HG03196 (cell line): ENCODE results near the gene LYPLA2.

Source experiments
- ATAC-seq: cut with Tn5 transposase; IDR thresholded peaks from one replicate; pipeline ENCODE4 v1.9.1; 2021; ENCODE audit not compliant: unreplicated experiment

The LYPLA2 gene

GRCh38 chr1:23790696-23791515 lies at the start of gene LYPLA2:
LYPLA2 (plus strand) TSS chr1:23791145; CDS start chr1:23792683, 1,538 bp downstream.
- peak; percentile 53 for ATAC-seq

- no peak for ATAC-seq
Observed at GRCh38 chr1:23741609-23742008, 49.3 kb upstream of the LYPLA2 start.

GRCh38 chr1:23742670-23743286 lies 48.2 kb upstream of the LYPLA2 start:
- peak; percentile 16 for ATAC-seq

DNA sequence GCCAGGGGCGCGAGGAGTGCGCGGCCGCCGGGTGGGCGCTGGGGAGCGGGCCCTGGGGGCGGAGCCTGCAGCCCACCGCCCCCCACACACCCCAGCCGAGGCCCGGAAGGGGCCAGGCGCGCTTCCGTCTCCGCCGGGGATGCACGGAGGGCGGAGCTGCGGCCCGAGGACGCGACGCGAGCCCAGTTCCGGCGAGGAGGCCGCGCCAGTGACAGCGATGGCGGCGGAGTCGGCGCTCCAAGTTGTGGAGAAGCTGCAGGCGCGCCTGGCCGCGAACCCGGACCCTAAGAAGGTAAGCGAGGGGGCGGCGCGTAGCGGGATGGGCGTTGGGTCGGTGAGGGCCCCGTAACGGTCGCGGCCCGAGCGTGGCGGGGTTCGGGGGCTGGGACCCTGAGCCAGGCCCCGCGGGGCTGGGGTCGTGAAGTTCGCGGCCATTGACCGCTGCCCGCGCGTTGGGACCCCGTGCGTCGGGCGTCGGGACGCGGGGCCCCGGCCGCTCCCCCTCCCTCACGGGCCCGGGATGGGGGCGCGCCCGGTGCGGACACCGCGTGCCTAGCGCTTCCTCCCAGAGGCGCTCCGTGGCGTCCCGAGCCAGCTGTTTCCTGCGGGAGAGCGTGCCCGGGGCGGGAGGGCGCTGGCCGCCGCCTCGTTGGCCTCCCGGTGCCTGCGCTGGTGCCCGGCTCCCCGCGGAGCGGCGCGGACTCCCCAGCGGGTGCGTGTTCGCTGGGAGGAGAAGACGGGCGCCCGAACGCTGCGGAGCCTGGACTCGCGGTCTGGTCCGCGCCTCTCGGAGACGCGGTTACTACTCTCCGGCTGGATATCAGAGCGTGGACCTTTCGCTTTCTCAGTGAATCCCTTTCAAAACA lies 47.4 kb upstream of the LYPLA2 start, which contains the start of gene ELOA:
ELOA (plus strand) TSS at position 185 of the 866 bp plus-strand sequence; CDS start at position 218, 33 bp downstream.
- ATAC-seq, result peak; percentile 69

DNA sequence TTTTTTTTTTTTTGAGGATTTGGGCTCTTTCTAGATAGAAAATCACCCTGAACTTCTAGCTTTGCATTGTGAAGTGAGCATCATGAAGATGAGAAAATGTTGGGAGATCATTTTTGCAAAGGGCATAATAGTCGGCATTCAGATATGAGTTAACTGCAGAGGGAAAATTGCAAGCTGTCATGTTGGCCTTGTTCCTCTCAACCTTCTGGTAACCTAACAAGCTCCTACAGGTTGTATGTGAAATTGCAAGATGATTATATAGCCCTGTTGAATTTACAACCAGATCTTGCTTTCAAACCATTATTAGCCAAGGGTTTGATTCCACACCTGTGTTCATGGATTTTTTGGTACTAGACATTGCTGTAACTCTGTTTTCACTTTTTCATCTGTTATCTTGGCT lies 45.4 kb upstream of the LYPLA2 start:
- no peak for ATAC-seq

GRCh38 chr1:23748016-23748415 lies 42.9 kb upstream of the LYPLA2 start:
- ATAC-seq, result no peak

DNA sequence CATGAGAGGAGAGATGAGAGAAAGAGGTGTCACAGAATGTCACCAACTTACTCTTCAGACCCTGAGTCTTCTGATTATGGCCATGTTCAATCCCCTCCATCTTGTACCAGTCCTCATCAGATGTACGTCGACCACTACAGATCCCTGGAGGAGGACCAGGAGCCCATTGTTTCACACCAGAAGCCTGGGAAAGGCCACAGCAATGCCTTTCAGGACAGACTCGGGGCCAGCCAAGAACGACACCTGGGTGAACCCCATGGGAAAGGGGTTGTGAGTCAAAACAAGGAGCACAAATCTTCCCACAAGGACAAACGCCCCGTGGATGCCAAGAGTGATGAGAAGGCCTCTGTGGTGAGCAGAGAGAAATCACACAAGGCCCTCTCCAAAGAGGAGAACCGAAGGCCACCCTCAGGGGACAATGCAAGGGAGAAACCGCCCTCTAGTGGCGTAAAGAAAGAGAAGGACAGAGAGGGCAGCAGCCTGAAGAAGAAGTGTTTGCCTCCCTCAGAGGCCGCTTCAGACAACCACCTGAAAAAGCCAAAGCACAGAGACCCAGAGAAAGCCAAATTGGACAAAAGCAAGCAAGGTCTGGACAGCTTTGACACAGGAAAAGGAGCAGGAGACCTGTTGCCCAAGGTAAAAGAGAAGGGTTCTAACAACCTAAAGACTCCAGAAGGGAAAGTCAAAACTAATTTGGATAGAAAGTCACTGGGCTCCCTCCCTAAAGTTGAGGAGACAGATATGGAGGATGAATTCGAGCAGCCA lies 39.7 kb upstream of the LYPLA2 start:
- ATAC-seq, result no peak

DNA sequence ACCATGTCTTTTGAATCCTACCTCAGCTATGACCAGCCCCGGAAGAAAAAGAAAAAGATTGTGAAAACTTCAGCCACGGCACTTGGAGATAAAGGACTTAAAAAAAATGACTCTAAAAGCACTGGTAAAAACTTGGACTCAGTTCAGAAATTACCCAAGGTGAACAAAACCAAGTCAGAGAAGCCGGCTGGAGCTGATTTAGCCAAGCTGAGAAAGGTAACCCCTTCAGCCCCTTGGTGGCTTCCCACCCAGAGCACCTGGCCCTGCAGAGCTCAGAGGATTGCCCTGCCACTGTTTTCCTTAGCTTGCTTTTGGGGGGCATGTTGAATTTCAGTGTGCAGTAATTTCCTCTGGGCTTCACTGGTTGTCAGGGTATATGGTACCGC lies 39.1 kb upstream of the LYPLA2 start:
- no peak for ATAC-seq

- no peak for ATAC-seq
Observed at GRCh38 chr1:23752909-23753308, 38.0 kb upstream of the LYPLA2 start.

DNA sequence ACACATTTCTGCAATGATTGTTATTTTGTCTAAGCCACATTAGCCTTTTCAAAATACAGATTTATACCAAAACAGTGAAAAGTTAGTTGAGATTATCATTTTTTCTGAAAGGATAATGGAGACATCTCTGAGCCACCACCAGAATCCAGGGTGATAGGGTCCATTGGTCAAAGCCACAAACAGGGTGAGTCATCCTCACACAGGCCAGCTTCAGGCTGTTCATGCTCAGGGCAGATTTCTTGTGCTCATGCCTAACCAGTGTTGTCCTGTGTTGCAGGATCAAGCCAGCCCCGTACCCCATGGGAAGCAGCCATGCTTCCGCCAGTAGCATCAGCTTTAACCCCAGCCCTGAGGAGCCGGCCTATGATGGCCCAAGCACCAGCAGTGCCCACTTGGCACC lies 34.3 kb upstream of the LYPLA2 start:
- ATAC-seq, result no peak

DNA sequence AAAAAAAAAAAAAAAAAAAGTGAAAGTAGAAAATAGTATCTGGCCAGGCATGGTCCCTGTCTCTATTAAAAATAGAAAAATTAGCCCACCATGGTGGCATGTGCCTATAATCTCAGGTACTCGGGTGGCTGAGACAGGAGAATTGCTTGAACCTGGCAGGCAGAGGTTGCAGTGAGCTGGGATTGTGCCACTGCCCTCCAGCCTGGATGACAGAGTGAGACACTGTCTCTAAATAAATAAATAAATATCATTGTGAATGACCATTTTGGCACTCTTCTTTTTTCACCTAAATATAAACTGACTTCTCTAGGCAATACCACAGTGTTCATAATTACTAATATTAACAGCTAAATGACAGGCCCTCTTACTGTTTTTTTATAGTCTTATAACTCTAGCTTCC lies 33.1 kb upstream of the LYPLA2 start:
- ATAC-seq, result no peak

- no peak for ATAC-seq
Observed at GRCh38 chr1:23759277-23759676, 31.7 kb upstream of the LYPLA2 start.

GRCh38 chr1:23763041-23763577 lies 27.8 kb upstream of the LYPLA2 start:
- no peak for ATAC-seq

- no peak for ATAC-seq
Observed at GRCh38 chr1:23768733-23769132, 22.2 kb upstream of the LYPLA2 start.

- no peak for ATAC-seq
Observed at GRCh38 chr1:23772049-23772853, 18.7 kb upstream of the LYPLA2 start.

GRCh38 chr1:23772854-23773242 lies 18.1 kb upstream of the LYPLA2 start:
- ATAC-seq, result no peak

DNA sequence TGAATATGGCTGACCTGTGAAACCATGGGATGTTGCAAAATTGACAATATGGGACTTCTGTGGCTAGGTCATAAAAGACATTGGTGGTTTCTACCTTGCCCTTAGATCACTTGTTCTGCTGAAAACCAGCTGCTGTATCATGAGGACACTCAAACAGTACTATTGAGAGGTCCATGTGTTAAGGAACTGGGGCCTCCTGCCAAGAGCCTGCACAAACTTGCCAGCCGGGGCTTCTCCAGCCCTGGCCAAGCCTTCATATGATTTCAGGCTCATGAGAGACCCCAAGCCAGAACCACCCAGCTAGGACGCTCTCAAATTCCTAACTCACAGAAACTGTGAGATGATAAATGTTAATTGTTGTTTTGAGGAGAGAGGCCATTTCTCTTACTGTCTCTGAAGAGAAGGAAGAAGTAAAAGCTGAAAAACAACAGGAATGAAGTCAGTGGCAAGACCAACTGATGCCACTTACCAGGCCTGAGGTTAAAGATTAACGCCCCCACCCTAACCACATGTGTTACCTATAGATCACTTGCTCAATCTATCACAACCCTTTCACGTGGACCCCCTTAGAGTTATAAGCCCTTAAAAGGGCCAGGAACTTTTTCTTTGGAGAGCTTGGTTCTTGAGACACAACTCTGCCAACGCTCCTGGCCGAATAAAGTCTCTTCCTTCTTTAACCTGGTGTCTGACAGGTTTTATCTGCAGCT lies 16.6 kb upstream of the LYPLA2 start:
- no peak for ATAC-seq

DNA sequence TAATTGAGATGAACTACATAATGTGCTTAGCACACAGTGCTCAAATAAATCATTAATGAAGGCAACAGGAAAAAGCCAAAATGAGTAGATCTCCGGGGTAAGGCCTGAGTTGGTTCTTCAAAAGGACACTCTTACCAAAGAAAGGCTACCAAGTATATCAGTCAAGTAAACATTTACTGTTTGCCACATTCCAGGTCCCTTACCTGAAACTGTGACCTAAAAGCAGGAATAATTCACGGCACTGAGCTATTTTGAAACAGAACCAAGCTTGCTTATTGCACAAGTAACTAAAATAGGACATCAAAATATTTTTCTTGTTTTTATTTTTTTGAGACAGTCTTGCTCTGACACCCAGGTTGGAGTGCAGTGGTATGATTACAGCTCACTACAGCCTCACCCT lies 14.7 kb upstream of the LYPLA2 start:
- no peak for ATAC-seq
